Spleen (tissue), 7 donors: ENCODE results near the gene AMOTL2.

Experiments used
- POLR2A ChIP-seq, 3 donors: fragments of 450-650 bp; IDR thresholded peaks; one replicate each; pipeline ENCODE4 v1.5.1; 2017; ENCODE audit warnings: antibody characterized with exemption in 3 of 3, mild to moderate bottlenecking in 1 of 3
- POLR2AphosphoS5 ChIP-seq, 3 donors: sonication (generic); formaldehyde crosslinking; IDR thresholded peaks; one replicate each; pipeline ENCODE4 v1.5.1; 2017; ENCODE audit warnings: antibody characterized with exemption in 3 of 3
- TF ChIP-seq, protein P1 (sequence below), 11 experiments: fragments of 200-600 bp in 7 of 11; fragments of 450-650 bp in 4 of 11; sonication (generic) in 4 of 11; IDR thresholded peaks in 8 of 11; conservative IDR thresholded peaks in 3 of 11; 1 replicate in 7 of 11; 2 replicates in 4 of 11; pipeline versions ENCODE4 v1.4.0 to v1.8.0; 2016 to 2021; ENCODE audit warnings: antibody characterized with exemption in 11 of 11, inconsistent platforms in 4 of 11, mild to moderate bottlenecking in 1 of 11
- donor health status: DM: no; HTN: no; CAD: no; lungs with moderate emphysema.
- donor health status: DM: no; HTN: no; CAD: no.
- donor health status: DM: no; HTN: no; CAD: no.

DNA sequence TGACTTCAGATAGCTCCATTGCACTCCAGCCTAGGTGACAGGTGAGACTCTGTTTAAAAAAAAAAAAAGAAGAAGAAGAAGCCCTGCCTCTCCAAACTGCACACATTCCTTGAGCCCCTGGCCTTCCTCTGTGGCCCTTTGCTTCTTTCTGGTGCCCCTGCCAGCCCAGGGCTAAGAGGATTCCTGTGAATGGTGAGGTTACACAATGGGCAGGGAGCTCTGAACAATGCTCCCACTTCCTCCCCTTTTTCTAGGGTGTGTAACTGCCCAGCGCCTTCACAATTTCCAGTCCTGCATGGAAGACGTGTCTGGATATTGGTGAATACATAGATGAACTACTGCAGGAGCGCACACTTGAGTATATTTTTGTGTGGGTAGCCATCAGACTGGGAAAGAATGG lies 3.6 kb upstream of the AMOTL2 start:
- TF ChIP-seq, protein P1, sequence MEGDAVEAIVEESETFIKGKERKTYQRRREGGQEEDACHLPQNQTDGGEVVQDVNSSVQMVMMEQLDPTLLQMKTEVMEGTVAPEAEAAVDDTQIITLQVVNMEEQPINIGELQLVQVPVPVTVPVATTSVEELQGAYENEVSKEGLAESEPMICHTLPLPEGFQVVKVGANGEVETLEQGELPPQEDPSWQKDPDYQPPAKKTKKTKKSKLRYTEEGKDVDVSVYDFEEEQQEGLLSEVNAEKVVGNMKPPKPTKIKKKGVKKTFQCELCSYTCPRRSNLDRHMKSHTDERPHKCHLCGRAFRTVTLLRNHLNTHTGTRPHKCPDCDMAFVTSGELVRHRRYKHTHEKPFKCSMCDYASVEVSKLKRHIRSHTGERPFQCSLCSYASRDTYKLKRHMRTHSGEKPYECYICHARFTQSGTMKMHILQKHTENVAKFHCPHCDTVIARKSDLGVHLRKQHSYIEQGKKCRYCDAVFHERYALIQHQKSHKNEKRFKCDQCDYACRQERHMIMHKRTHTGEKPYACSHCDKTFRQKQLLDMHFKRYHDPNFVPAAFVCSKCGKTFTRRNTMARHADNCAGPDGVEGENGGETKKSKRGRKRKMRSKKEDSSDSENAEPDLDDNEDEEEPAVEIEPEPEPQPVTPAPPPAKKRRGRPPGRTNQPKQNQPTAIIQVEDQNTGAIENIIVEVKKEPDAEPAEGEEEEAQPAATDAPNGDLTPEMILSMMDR (IDR thresholded peaks at IDR 0.05 in 8 of 11, conservative IDR thresholded peaks at IDR 0.05 in 3 of 11): no peak
- TF ChIP-seq POLR2A (IDR thresholded peaks at IDR 0.05) (no peak), POLR2AphosphoS5 (IDR thresholded peaks at IDR 0.05) (no peak)
